Kidney (tissue), 14 donors: ENCODE data around the gene AUTS2. TPM values are rescaled to one million over a fixed set of nuclear protein-coding genes. Genes with fewer than 3 reads are reported as not detected.

Source experiments
- DNase-seq, 5 donors: peaks; one replicate each; pipeline ENCODE4 v3.0.0-alpha.2; 2013 to 2020
- FAIRE-seq: peaks from 2 replicates; lab custom pipeline; 2012; peaks lifted over from hg19 to GRCh38; lab: Jason Lieb, UNC
- H3K27ac ChIP-seq, 2 donors: one replicate each; pipeline ENCODE4 v1.7.0; 2013; ENCODE audit warnings: low read depth in 2 of 2, low read length in 2 of 2, inconsistent platforms in 1 of 2
- H3K27me3 ChIP-seq: one replicate; pipeline ENCODE4 v1.7.1; 2013; ENCODE audit warnings: low read length, inconsistent platforms; ENCODE audit not compliant: control insufficient read depth, insufficient read depth
- H3K36me3 ChIP-seq, 3 donors: one replicate each; pipeline versions ENCODE4 v1.7.0 to v1.7.1; 2013; ENCODE audit warnings: low read length in 3 of 3, control low read depth in 1 of 3, inconsistent platforms in 1 of 3; ENCODE audit not compliant: insufficient read depth in 3 of 3, control insufficient read depth in 2 of 3
- H3K4me1 ChIP-seq, 3 donors: one replicate each; pipeline versions ENCODE4 v1.7.0 to v1.7.1; 2013; ENCODE audit warnings: low read length in 3 of 3, inconsistent platforms in 1 of 3, low read depth in 1 of 3; ENCODE audit not compliant: control insufficient read depth in 2 of 3, insufficient read depth in 2 of 3
- H3K4me3 ChIP-seq, 3 donors: one replicate each; pipeline versions ENCODE4 v1.7.0 to v1.8.1; 2013; ENCODE audit warnings: low read length in 3 of 3, control low read depth in 1 of 3, inconsistent platforms in 1 of 3
- H3K9ac ChIP-seq, 3 donors: one replicate each; pipeline versions ENCODE4 v1.7.0 to v1.7.1; 2013; ENCODE audit warnings: low read length in 3 of 3, control low read depth in 1 of 3, inconsistent platforms in 1 of 3
- H3K9me3 ChIP-seq, 3 donors: one replicate each; pipeline versions ENCODE4 v1.7.0 to v1.7.1; 2013; ENCODE audit warnings: low read length in 3 of 3, control low read depth in 1 of 3, inconsistent platforms in 1 of 3; ENCODE audit not compliant: control insufficient read depth in 2 of 3, insufficient read depth in 1 of 3
- intact Hi-C: fragments of 100-400 bp; cut with DNase I; formaldehyde crosslinking; loops from one replicate; pipeline ENCODE4 v1.11.1; 2022
- polyA plus RNA-seq: library from polyadenylated mRNA; stranded (reverse); fragments of 350-450 nt; fragmentation: Illumina TruSeq; extraction: RNeasy Lipid Tissue Mini Kit (QIAGEN cat#74804); gene quantifications from one replicate; pipeline ENCODE4 v1.2.3, GENCODE V29; 2014; ENCODE audit warnings: low read depth, low replicate concordance; ENCODE audit not compliant: insufficient read depth
- total RNA-seq: library from RNA; stranded (reverse); fragmentation: NEBNext Ultra II Directional; extraction: Animal tissue kit (Norgen Biotek cat#: 25700); gene quantifications from one replicate; pipeline ENCODE4 v1.2.1, GENCODE V29; 2021
- TF ChIP-seq, protein P1 (sequence below): IDR thresholded peaks from 3 replicates; pipeline ENCODE4 v1.5.1; 2012; ENCODE audit warnings: mild to moderate bottlenecking, moderate library complexity, borderline replicate concordance; ENCODE audit not compliant: insufficient read depth; ENCODE audit errors: extremely low read depth
- donor health status: control.
- donor health status: control.
- donor health status: control.
- donor health status: control.
- donor health status: control.
- donor health status: DM: yes; HTN: yes; CAD: no.
- donor health status: Normal renal cell carcinoma (clear cell type).

The AUTS2 gene
- total and polyA plus RNA-seq, 2 donors from 2014 or later: 5.2 to 33.8 TPM

DNA sequence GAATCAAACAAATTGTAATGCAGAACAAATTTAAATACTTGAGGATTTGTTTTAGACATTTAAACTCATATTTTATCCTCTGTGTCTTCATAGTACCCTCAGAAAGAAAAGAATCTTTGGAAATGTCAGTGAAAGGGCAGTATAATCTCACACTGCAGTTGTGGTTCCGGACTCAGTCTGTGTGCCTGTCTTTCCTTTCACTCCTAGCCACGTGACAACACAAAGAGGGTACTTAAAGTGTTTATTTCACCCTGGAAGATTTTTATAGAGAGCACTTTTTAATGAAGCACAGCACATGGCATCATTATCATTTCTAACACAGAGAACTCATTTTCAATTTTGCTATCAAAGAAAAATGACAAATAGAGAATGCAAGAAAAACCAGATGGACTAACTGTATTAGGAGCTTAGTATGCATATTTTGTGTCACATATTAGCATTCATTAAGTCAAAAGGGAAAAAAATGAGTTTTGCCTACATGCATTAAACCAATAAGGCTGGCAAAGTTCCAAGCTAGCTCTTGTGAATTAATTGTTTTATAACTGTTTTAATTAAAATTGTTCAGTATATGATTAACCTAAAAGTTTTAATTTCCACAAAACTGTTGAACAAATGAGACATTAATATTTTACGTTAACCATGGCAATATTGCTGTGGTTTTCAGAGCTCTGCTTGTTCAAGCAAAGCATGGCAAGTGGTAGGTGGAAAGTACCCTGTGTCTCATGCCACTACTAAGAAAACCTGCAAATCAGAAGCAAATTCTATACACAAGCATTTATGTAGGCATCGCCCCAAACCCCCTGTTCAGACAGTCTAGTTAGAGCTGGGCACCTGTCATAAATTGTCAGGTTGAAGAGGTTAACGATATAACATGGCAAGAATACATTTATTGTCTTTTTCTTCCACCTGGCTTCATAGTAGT is 65.9 kb downstream of the AUTS2 start:
- Histone ChIP-seq H3K9me3 (no peaks in the 10 kb centered on the region), H3K27me3 (no peaks in the 10 kb centered on the region), H3K4me3 (no peak overlapping the region), H3K9ac (no peak overlapping the region), H3K27ac (no peak overlapping the region), H3K4me1 (no peaks in the 10 kb centered on the region), H3K36me3 (no peaks in the 10 kb centered on the region)
- intact Hi-C loops: no loop called here
- no peak for FAIRE-seq
- TF ChIP-seq, protein P1, sequence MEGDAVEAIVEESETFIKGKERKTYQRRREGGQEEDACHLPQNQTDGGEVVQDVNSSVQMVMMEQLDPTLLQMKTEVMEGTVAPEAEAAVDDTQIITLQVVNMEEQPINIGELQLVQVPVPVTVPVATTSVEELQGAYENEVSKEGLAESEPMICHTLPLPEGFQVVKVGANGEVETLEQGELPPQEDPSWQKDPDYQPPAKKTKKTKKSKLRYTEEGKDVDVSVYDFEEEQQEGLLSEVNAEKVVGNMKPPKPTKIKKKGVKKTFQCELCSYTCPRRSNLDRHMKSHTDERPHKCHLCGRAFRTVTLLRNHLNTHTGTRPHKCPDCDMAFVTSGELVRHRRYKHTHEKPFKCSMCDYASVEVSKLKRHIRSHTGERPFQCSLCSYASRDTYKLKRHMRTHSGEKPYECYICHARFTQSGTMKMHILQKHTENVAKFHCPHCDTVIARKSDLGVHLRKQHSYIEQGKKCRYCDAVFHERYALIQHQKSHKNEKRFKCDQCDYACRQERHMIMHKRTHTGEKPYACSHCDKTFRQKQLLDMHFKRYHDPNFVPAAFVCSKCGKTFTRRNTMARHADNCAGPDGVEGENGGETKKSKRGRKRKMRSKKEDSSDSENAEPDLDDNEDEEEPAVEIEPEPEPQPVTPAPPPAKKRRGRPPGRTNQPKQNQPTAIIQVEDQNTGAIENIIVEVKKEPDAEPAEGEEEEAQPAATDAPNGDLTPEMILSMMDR: no peak
- no peak for DNase-seq

GRCh38 chr7:69665369-69665768 is 67.1 kb downstream of the AUTS2 start:
- TF ChIP-seq, protein P1: no peak
- Histone ChIP-seq H3K36me3 (no peaks in the 10 kb centered on the region), H3K9ac (no peak overlapping the region), H3K27ac (no peak overlapping the region), H3K27me3 (no peaks in the 10 kb centered on the region), H3K4me1 (no peaks in the 10 kb centered on the region), H3K9me3 (no peaks in the 10 kb centered on the region), H3K4me3 (no peak overlapping the region)
- DNase-seq (no peak), FAIRE-seq (no peak)
- intact Hi-C loops: no loop called here

GRCh38 chr7:69668339-69668870 is 70.1 kb downstream of the AUTS2 start:
- DNase-seq (no peak), FAIRE-seq (no peak)
- Histone ChIP-seq H3K36me3 (no peaks in the 10 kb centered on the region), H3K4me3 (no peak overlapping the region), H3K4me1 (no peaks in the 10 kb centered on the region), H3K9ac (no peak overlapping the region), H3K27ac (no peak overlapping the region), H3K27me3 (no peaks in the 10 kb centered on the region), H3K9me3 (no peaks in the 10 kb centered on the region)
- intact Hi-C loops: no loop called here
- TF ChIP-seq, protein P1: no peak
